Inflammatory macrophage (primary cell): ENCODE data around the gene GPLD1.

Experiments used
- DNase-seq, 2 donors: peaks; one replicate each; pipeline ENCODE4 v3.0.0-alpha.2; 2020 to 2022

Gene GPLD1

DNA sequence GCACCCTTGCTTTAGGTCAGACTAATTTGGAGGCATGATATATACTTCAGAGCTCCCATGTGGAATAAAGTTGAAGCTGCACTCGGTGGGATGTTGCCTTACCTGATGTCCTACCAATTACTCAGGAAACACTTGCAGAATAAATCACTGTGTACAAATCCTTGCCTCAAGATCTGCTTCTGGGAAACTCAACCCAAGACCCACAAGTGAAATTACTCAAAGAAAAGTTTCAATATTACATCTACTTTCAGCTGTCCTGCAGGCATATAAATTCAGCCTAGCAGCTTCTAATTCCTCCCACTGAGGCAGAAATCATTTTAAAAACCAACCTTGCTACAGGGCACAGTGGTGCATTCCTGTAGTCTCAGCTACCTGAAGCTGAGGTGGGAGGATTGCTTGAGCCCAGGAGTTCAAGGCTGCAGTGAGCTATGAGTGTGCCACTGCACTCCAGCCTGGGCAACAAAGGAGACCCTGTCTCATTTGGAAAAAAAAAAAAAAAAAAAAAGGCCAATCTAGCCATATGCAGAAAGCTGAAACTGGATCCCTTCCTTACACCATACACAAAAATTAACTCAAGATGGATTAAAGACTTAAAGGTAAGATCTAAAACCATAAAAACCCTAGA, 110.8 kb downstream of the GPLD1 start:
- no peak for DNase-seq
